Stimulated activated CD8-positive, alpha-beta memory T cell treated with anti-CD3 and anti-CD28 coated beads, Interleukin-7, amount 100 ng/mL, for 1 hour (primary cell): ENCODE measurements around the gene GGN.
"Not testable (repeated sequence)": the region's sequence is repeated elsewhere in the genome, so short reads cannot be mapped to it uniquely, and the experiment has no call there.

ENCODE experiments used
- DNase-seq, 2 donors: peaks; one replicate each; pipeline ENCODE4 v3.0.0-alpha.2; 2020; ENCODE audit warnings: low read depth in 2 of 2

The GGN gene

DNA sequence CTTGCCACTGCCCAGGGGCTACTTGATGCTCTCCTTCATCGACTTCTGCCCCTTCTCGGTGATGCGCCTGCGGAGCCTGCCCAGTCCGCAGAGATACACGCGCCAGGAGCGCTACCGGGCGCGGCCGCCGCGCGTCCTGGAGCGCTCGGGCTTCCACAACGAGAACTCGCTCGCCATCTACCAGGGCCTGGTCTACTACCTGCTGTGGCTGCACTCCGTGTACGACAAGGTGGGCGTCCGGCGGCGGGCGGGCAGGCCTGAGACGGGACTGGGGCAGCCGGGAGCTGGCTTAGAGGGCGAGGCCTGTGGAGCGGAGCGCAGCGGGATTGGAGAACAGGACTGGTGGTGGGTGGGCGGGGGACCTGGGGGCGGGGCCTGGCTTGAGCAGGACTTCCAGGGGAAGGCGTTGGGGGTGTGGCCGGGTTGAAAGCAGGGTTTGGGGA is 26.2 kb downstream of the GGN start:
- DNase-seq, result peak in 1 of 2 donors; percentile 27

DNA sequence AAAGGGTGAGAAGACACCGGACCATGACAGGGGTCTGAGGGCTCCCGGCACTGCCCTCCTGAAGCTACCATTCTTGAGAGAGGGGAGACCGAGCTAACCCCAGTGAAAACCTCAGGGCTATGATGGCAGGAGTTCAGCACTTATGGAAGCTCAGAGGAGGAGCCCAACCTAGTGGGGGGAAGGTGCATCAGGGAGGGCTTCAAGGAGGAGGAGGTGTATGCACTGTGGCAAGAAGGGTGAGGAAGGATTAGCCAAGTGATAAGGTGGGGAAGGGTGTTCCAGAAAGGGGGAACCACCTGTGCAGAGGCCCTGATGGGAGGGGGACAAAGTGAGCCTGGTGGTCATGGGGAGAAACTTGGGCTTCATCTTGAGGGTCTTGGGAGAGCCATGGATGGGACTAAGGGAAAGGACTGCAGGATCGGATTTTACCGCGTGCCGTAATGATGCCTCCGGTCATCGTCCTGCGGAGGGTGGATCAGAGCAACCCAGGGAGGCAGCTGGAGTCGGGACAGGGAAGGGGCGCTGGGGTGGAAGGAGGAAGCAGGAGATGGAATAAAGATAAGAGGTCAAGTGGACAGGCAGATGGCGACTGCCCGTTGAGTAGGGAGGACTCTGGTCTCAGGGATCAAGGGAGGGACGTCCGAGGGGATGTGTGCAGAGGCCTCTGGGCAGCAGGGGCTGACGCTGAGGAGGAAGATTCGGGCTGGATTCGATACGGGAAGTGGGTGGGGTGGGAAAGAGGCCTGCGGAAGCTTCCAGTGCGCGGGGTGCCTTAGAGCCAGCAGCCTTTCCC is 26.8 kb downstream of the GGN start:
- DNase-seq, result no peak

GRCh38 chr19:38360351-38360750 is 27.5 kb downstream of the GGN start:
- no peak for DNase-seq

GRCh38 chr19:38359242-38360021 is 28.4 kb downstream of the GGN start:
- DNase-seq, result no peak

- DNase-seq, result no peak
Observed at GRCh38 chr19:38358071-38358470, 29.8 kb downstream of the GGN start.

GRCh38 chr19:38355728-38356725 is 31.8 kb downstream of the GGN start:
- DNase-seq, result no peak

DNA sequence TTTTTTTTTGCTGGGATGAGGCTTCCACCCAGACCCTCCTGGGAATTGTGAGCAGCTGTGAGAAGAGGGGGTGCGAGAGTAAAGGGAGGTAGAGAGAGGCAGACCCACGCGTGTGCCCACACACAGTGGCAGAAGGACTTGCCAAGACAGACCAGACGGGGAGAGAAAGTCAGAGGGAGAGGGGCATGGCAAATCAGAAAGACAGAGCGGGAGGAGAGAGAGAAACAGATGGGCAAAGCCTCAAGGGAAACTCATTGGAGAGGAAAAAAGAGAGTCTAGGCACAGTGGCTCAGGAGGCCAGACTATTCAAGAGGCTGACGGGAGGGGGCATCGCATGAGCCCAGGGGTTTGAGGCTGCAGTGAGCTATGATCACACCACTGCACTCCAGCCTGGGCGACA is 35.2 kb downstream of the GGN start:
- no peak for DNase-seq

DNA sequence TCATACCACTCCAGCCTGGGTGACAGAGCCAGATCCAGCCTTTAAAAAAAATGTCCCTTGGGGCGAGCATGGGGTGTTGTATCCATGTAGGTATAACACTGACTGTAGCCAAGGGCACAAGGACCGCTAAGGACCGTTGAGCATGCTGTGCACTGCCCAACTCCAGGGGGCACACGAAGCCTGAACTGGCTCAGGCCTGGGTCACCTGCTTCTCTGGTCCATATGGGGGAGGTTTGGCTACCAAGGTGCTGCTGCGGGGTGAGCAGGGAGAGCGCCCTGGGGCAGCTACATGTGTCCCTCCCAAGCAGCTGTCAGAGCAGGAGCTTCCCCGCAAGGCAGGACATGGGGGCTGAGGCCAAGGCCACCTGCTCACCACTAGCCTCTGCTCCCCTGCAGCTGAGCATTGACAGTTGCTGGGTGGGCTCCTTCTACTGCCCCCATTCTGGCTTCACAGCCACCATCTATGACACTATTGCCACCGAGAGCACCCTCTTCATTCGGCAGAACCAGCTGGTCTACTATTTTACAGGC is 35.9 kb downstream of the GGN start:
- no peak for DNase-seq

DNA sequence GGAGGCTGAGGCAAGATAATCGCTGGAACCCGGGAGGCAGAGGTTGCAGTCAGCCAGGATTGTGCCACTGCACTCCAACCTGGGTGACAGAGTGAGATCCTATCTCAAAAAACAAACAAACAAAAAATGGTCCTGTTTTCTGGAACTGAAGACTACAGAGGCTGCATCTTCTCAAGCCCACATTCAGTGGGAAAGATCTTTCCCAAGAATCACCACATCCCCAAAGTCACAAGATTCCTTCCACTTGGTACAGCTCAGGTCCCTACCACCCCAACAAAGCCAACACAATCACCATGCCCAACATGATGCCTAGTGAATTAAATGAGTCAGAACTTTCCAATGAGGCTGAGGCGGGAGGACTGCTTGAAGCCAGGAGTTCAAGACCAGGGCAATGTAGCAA is 37.0 kb downstream of the GGN start:
- no peak for DNase-seq

DNA sequence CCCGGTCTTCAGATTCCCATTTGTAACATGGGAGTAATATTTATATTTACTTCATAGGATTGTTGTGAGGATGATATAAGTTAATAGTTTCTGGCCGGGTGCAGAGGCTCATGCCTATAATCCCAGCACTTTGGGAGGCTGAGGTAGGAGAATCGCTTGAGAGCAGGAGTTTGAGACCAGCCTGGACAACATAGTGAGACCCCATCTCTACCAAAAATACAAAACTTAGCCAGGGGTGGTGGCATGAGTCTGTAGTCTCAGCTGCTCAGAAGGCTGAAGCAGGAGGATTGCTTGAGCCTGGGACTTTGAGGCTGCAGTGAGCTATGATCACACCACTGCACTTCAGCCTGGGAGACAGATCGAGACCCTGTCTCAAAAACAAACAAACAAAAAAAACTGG is 41.0 kb downstream of the GGN start:
- DNase-seq, result no peak

GRCh38 chr19:38340927-38341326 is 46.9 kb downstream of the GGN start:
- no peak for DNase-seq

DNA sequence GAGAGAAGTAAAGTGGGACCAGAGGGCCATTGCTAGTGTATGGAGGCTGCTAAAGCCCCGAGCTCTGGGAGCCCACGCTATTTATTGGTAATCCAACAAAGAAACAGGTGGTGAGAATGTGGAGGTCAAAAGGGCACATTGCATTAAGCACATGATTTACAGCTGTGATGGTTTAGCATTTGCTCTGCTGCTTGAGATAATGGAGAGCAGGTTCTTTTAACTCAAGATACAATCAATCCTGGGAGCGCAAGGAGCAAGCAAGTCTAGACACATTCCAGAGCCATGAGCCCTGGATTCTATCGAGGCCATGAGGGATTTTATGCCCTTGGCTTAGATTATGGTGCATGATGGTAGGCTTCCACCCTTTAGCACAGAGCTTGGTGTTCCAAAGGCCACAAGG is 48.8 kb downstream of the GGN start:
- DNase-seq, result not testable (repeated sequence)

GRCh38 chr19:38337360-38337653 is 50.5 kb downstream of the GGN start:
- DNase-seq, result no peak

DNA sequence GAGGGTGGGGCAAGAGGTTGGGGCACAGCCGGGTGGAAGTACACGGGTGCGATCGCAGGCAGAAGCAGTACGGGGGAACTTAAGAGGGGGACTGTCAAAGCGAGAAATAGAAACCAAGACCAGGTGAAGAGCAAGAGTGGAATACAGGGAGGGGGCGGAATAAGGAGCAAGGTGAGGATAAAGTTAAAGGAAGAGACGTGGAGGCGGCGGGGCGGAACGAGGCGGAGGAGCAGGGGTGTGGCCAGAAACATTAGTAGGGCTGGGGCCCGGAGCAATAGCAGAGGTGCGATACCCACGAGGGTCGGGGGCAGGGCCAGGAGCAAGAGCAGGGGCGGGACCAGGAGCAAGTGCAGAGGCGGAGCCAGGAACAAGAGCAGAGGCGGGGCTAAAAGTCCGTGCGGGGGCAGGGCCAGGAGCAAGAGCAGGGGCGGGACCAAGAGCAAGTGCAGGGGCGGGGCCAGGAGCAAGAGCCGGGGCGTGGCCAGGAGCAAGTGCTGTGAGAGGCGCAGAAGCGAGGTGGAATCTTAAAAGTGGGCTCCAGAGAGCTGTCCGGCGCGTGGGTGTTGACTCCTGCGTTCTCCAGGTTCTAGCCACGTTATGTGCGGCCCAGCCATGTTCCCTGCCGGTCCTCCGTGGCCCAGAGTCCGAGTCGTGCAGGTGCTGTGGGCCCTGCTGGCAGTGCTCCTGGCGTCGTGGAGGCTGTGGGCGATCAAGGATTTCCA is 51.0 kb downstream of the GGN start:
- DNase-seq, result peak; percentile 87 to 90

- DNase-seq, result peak; percentile 83 to 93
Observed at GRCh38 chr19:38335949-38336637, 51.7 kb downstream of the GGN start.
